ENCODE measurements around the gene OR10H2. TPM values are rescaled to one million over a fixed set of nuclear protein-coding genes. Genes with fewer than 3 reads are reported as not detected.

Gene OR10H2
- total and polyA plus RNA-seq, 2 of the 8 experiments (the other 6 are each of a cell fraction or from before 2014, with no cell fraction given): not detected

DNA sequence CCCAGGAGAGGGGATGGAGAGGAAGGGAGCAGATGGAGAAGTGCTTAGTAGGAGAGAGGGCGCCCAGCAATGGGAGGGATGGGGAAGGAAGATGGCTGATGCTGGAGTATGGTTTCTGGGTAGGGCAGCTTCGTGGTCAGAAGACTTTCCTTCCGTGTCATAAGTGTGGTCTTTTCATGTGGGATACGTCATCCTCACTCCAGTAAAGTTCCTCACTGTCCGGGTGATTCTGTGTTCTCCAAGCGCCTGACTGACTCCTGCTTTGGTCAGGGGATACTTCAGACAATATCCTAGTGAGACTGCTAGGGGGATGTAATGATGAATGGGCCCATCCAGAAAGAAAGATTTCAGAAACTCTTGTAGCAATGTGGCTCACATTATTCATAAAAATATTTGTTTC, 6.1 kb downstream of the OR10H2 start (continued):
- no peak for TF ChIP-seq SUZ12 (IDR thresholded peaks at IDR 0.05; ENCODE audit: low read length)

Measured in H1 (cell line).